Peyer's patch (tissue), 4 donors: ENCODE measurements around the gene KCNG4. TPM values are rescaled to one million over a fixed set of nuclear protein-coding genes. Genes with fewer than 3 reads are reported as not detected.

ENCODE experiments used
- DNase-seq, 3 donors: peaks; one replicate each; pipeline ENCODE4 v3.0.0-alpha.2; 2017 to 2019
- H3K27ac ChIP-seq, 4 donors: fragments of 200-600 bp; sonication (generic); one replicate each; pipeline ENCODE4 v1.5.1; 2016 to 2019
- H3K27me3 ChIP-seq, 2 donors: fragments of 200-600 bp; sonication (generic); one replicate each; pipeline ENCODE4 v1.5.1; 2019
- H3K36me3 ChIP-seq, 3 donors: fragments of 200-600 bp; sonication (generic); one replicate each; pipeline ENCODE4 v1.5.1; 2016 to 2019
- H3K4me1 ChIP-seq, 4 donors: fragments of 200-600 bp; sonication (generic); one replicate each; pipeline ENCODE4 v1.5.1; 2016 to 2019
- H3K4me3 ChIP-seq, 4 donors: fragments of 200-600 bp; sonication (generic); 1 replicate in 3 of 4; 2 replicates in 1 of 4; pipeline ENCODE4 v1.5.1; 2016 to 2019; ENCODE audit warnings: mild to moderate bottlenecking in 1 of 4
- H3K9me3 ChIP-seq, 4 donors: fragments of 200-600 bp; sonication (generic); one replicate each; pipeline ENCODE4 v1.5.1; 2016 to 2019; ENCODE audit warnings: mild to moderate bottlenecking in 1 of 4
- POLR2A ChIP-seq, 2 donors: fragments of 450-650 bp; IDR thresholded peaks; one replicate each; pipeline ENCODE4 v1.5.1; 2017; ENCODE audit warnings: antibody characterized with exemption in 2 of 2, mild to moderate bottlenecking in 2 of 2, moderate library complexity in 2 of 2
- total RNA-seq, 4 donors: library from RNA; depleted of rRNA; stranded (reverse); fragments of >200 nt; gene quantifications; one replicate each; pipeline ENCODE4 v1.1.0, GENCODE V29; 2016
- TF ChIP-seq, protein P1 (sequence below), 6 experiments: fragments of 450-650 bp in 4 of 6; fragments of 200-600 bp in 2 of 6; sonication (generic) in 1 of 6; IDR thresholded peaks; one replicate each; pipeline ENCODE4 v1.5.1; 2017 to 2019; ENCODE audit warnings: antibody characterized with exemption in 6 of 6, mild to moderate bottlenecking in 3 of 6, moderate library complexity in 1 of 6

The KCNG4 gene
- total RNA-seq, 4 donors from 2014 or later, result not detected

DNA sequence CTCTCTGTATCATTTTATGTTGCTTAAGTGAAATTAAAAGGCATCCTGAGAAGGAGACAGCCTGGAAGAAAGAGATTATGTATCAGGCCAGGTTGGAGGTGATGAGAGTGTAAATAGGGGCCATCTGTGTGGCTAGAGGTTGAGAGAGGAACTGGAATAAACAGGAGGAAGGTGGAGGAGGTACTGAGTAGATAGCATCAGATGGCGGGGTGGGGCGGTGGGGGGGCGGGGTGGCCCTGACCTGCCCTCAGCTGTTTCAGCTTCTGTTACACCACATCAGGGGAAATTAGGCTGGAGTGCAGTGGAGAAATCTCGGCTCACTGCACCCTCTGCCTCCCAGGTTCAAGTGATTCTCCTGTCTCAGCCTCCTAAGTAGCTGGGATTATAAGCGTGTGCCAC lies 6.9 kb upstream of the KCNG4 start:
- no peak for DNase-seq
- no peaks in the 10 kb centered on the region for H3K36me3 ChIP-seq
- TF ChIP-seq POLR2A (IDR thresholded peaks at IDR 0.05), result no peak
- TF ChIP-seq, protein P1, sequence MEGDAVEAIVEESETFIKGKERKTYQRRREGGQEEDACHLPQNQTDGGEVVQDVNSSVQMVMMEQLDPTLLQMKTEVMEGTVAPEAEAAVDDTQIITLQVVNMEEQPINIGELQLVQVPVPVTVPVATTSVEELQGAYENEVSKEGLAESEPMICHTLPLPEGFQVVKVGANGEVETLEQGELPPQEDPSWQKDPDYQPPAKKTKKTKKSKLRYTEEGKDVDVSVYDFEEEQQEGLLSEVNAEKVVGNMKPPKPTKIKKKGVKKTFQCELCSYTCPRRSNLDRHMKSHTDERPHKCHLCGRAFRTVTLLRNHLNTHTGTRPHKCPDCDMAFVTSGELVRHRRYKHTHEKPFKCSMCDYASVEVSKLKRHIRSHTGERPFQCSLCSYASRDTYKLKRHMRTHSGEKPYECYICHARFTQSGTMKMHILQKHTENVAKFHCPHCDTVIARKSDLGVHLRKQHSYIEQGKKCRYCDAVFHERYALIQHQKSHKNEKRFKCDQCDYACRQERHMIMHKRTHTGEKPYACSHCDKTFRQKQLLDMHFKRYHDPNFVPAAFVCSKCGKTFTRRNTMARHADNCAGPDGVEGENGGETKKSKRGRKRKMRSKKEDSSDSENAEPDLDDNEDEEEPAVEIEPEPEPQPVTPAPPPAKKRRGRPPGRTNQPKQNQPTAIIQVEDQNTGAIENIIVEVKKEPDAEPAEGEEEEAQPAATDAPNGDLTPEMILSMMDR (IDR thresholded peaks at IDR 0.05), result no peak
- H3K9me3 ChIP-seq, result no peaks in the 10 kb centered on the region
- no peaks in the 10 kb centered on the region for H3K27me3 ChIP-seq
- H3K4me3 ChIP-seq, result no peak overlapping the region
- H3K27ac ChIP-seq, result no peak overlapping the region
- no peaks in the 10 kb centered on the region for H3K4me1 ChIP-seq

DNA sequence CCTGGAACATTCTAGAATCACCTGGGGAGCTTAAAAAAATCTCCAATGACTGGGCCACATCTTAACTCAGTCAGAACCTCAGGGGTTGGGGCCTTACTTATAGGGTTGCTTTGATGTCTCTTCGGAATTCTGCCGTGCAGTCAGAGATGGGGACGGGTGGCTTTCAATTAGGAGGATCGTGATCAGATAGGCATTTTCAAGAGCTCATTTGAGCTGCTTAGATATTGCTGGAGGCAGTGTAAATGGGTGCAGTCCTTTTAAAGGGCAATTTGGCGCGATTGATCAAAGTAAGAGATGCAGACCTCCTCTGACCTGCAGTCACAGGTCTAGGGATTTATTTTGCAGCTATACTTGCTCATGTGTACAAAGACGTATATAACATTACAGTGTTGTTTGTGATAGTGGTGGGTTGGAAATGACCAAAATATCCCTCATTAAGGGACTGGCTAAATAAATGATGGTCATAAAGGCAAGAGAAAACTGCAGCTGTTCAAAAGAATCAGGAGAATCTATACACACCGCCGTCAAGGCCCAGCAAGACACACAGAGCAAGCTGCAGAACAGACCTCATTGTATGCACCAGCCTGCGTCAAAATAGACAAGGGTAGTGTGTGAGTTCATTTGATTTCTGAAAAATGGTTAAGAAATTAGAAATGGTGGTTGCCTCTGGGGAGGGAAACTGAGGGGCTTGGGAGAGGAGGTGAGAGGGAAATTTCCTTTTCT lies 6.3 kb upstream of the KCNG4 start:
- H3K4me3 ChIP-seq, result no peak overlapping the region
- H3K27ac ChIP-seq, result no peak overlapping the region
- no peaks in the 10 kb centered on the region for H3K27me3 ChIP-seq
- TF ChIP-seq, protein P1 (IDR thresholded peaks at IDR 0.05), result no peak
- H3K9me3 ChIP-seq, result no peaks in the 10 kb centered on the region
- H3K36me3 ChIP-seq, result no peaks in the 10 kb centered on the region
- no peaks in the 10 kb centered on the region for H3K4me1 ChIP-seq
- DNase-seq, result no peak

DNA sequence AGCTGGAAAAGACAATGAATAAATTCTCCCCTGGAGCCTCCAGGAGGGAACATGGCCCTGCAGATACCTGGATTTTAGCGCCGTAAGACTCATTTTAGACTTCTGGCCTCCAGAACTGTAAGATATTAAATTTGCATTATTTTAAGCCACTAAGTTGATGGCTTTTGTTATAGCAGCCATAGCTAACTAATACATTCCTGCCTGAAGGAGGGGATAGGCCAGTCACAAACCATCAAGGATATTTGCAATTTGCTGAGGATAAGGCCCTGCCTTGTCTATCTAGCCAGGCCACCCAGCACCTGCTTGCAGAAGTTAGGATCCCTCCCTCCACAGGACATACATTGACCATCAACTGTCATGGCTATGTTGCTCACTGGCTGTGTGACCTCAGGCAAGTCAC lies 4.9 kb upstream of the KCNG4 start:
- Histone ChIP-seq H3K4me1 (no peaks in the 10 kb centered on the region), H3K9me3 (no peaks in the 10 kb centered on the region), H3K27me3 (no peaks in the 10 kb centered on the region), H3K4me3 (no peak overlapping the region), H3K36me3 (no peaks in the 10 kb centered on the region), H3K27ac (no peak overlapping the region)
- DNase-seq, result no peak
- TF ChIP-seq, protein P1 (IDR thresholded peaks at IDR 0.05), result no peak
- TF ChIP-seq POLR2A (IDR thresholded peaks at IDR 0.05), result no peak

DNA sequence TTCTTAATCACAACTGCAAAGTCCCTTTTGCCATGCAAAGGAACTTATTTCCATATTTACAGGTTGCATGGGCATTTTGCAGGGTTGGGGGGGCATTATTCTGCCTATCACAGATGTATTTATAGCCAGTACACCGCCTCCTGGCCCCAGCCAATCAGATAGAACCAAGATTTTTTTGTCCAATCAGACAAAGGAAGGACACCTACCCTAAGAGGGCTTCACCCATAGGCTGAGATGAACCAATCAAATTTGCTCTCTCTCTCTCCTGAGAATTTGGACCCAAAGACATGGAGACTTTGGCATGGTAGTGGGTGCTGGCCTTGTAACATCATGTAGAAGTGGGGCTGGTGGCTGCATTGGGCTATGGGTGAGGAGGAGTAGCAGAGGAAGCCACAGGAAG lies 3.9 kb upstream of the KCNG4 start:
- Histone ChIP-seq H3K9me3 (no peaks in the 10 kb centered on the region), H3K27me3 (no peaks in the 10 kb centered on the region), H3K4me3 (no peak overlapping the region), H3K27ac (no peak overlapping the region), H3K4me1 (no peaks in the 10 kb centered on the region), H3K36me3 (no peaks in the 10 kb centered on the region)
- no peak for DNase-seq
- TF ChIP-seq, protein P1 (IDR thresholded peaks at IDR 0.05), result no peak
- TF ChIP-seq POLR2A (IDR thresholded peaks at IDR 0.05), result no peak

DNA sequence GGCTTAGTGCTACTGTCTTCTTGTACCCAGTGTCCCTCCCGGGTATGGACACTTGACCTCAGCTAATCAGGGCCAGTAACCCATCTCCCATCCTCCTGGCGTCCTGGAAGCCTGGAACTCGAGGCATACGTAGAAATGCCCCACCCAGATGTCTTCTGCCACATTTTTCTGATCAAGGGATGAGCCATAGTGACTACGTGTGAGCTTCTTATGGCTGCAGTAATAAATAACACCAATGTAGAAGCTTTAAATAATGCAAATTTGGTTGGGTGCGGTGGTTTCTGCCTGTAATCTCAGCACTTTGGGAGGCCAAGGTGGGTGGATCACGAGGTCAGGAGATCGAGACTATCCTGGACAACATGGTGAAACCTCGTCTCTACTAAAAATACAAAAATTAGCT lies 3.0 kb upstream of the KCNG4 start:
- TF ChIP-seq, protein P1 (IDR thresholded peaks at IDR 0.05), result no peak
- no peak for TF ChIP-seq POLR2A (IDR thresholded peaks at IDR 0.05)
- Histone ChIP-seq H3K4me3 (no peak overlapping the region), H3K9me3 (no peaks in the 10 kb centered on the region), H3K36me3 (no peaks in the 10 kb centered on the region), H3K27ac (no peak overlapping the region), H3K27me3 (no peaks in the 10 kb centered on the region), H3K4me1 (no peaks in the 10 kb centered on the region)
- no peak for DNase-seq

DNA sequence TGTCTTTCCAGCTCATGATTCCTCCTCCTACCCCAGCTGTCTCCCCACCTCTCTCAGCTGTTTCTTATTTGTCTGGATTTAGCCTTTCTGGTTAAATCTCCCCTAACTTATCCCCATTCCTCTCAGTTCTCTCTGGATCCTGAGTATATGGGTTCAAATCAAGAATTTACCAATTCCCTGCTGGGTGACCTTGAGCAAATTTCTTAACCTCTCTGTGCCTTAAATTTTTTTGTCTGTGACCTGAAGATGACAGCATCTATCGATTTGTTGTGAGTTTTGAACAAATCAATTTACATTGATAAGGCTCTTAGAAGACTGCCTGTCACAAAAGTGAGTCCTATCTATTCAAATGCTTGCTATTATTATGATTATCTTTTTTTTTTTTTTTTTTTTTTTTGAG lies 2.0 kb upstream of the KCNG4 start:
- Histone ChIP-seq H3K36me3 (no peaks in the 10 kb centered on the region), H3K4me1 (no peaks in the 10 kb centered on the region), H3K4me3 (no peak overlapping the region), H3K27me3 (no peaks in the 10 kb centered on the region), H3K27ac (no peak overlapping the region), H3K9me3 (no peaks in the 10 kb centered on the region)
- no peak for TF ChIP-seq POLR2A (IDR thresholded peaks at IDR 0.05)
- TF ChIP-seq, protein P1 (IDR thresholded peaks at IDR 0.05), result no peak
- DNase-seq, result no peak
